GM21515 (cell line): Measurements from ENCODE around the gene SLC7A5.
"Not testable (repeated sequence)": the region's sequence is repeated elsewhere in the genome, so short reads cannot be mapped to it uniquely, and the experiment has no call there.

Experiments used
- ATAC-seq: cut with Tn5 transposase; IDR thresholded peaks from one replicate; pipeline ENCODE4 v1.9.1; 2021; ENCODE audit not compliant: unreplicated experiment

SLC7A5 gene

DNA sequence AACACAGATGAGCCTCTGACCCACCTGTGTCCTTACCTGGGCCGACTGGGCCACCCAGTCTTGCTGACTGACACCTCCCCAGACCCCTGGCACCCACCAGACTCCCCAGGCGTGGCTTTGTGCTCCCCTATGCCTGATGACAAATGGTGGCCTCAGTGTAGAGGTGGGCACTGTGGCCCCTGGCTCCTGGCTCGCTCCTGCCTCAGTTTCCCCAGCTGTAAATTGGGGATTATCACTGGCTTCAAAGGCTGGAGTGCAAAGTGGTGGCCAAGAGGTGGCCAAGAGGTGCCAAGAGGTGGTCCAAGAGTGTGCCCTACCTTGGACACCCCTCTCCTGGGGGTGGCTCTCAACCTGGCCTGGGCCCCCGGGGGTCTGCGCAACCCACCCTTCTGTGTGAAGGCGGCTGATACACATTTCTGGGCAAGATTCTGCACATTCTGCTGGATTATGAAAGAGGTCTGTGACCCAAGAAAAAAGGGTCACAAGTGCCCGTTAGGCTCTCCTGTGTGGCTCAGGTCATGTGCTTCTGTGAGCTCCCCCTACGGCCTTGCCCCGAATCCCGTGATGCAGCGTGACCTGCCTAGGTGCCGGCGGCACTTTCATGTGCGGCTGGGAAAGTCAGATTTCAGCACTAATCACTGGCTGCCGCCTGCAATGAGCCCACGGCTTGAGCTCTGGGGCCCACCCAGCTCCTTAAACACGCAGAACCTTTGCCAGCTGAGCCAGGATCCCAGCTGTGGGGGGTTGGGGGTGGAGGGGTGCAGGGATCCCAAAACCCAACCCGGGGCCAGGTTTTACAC is 7.8 kb downstream of the SLC7A5 start:
- ATAC-seq = not testable (repeated sequence)

DNA sequence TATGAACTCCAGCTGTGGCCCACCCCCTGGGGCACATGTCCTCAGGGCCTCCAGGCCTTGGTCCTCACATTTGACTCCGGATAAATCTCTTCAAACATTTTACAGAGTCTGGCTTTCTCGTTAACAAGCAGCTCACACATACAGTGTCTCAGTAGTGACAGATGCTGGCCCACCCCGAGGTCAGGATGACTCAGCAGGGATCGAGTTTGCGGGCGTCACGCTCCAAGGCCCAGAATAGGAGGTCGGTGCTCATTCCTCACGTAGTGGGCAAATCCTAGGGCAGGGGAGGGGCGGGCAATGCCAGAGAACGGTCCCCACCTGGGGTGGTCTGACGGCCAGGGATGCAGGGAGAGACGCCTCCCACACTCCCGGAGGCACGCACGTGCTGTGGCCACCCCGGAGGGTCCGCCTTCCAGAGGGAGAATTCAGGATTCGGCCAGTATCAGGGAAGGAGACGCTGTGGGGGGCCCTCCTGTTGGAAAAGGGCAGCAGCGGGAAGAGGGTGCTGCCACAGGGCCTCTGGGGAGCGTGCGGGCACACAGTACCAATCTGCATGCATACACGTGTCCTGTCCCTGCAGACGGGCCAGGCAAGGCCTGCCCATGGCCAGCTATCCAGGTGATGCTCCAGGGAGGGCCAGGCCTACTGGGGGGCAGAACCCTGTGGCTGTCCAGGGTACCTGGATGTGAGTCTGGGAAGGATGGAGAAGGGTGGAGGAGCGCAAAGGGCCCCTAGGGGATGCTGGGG is 8.6 kb downstream of the SLC7A5 start:
- ATAC-seq = no peak

GRCh38 chr16:87858151-87858993 is 10.9 kb downstream of the SLC7A5 start:
- not testable (repeated sequence) for ATAC-seq

DNA sequence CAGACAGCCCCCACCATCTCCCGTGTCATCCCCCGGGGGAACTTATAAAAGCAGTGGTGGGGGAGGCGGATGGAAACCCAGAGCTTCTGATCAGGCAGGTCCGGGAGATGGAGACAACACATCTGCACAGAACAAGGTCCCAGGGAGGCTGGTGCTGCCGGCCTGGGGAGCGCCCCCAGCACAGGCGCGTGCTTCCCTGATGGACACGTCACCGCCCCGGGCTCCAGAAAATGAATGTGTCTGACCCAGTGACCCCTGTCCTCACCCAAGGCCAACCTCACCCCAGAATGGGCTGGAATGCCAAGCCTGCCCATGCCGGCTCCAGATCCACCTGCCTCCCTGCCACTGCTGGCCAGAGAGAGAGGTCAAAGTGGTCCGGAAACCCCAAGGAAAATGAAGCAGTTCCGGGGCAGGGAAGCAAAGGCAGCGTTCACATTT is 12.5 kb downstream of the SLC7A5 start:
- no peak for ATAC-seq

DNA sequence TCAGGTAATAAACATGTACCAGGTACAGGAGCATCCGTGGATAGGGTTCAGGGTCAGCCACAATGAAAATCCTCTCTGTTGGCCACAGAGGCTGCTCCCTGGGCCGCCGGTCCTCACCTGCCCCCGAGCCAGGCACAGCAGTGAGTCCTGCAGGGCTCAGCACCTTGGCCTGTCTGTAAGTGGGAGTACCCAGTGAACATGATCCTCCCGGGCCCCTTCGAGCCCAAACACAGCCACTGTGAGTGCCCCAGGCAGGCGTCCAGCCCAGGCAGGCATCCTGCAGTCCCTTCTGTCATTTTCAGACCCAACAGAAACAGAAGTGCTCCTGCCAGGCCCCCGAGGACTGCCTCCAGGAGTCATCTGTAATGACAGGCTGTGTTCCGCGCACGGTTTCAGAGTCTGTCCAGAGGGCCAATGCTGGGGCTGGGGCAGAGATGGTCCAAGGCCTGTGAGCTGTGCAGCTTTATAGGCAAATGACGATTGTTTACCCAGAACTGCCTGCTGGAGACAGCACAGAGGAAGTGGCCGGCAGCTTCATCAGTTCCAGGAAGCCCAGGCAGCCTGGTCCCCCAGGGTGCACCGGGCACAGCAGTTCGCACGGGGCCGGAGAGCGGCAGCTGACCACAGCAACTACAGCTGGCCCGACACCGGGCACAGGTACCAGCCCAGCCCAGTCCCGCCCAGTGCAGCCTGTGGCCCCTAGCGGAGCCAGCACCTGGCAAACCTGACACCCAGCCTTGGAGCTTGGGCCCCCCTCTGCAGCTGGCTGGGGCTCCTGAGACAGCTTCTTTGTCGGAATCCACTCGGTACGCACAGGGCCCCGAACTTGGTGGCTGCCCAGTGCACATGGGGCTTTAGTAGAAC is 13.2 kb downstream of the SLC7A5 start:
- ATAC-seq = no peak

GRCh38 chr16:87854907-87855683 is 14.2 kb downstream of the SLC7A5 start:
- no peak for ATAC-seq

DNA sequence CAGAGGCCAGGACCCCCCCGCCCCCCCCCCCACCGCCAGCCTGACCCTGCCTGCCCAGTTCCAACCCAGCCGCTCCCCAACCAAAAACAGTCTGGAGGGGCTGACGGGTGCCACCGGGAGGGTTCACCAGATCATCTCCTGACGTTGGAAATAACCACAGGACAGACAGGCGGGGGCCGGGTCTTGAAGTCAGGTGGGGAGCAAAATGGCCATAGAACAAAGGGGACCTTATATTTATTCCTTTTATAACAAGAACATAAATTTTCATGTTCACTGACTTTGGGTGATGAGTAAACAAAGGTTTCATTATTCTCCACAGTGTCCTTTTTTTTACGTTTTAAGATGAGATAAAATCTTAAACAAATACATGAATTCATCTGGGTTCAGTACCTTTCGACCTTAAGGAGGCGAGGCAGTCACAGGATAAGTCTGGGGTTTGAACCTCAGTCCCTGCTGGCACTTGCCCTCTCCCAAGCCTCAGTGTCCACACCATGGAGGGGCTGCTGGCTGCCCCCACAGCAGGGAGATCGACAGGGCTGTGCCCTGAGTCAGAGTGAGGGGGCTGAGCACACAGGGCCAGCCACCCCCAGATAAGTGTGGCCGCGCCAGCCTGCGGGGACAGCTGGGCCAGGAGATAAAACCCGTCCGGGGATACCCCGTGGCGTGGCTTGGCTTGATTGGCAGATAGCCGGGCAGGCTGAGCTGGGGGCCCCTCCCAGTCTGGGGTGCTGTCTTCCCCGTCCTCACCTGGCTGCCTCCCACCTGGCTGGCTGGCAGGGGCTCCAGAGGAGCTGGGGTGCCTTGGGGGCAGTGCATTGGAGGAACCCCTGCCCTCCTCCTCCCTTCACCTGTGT is 15.0 kb downstream of the SLC7A5 start:
- ATAC-seq = no peak

GRCh38 chr16:87853411-87854052 is 15.8 kb downstream of the SLC7A5 start:
- ATAC-seq = no peak

DNA sequence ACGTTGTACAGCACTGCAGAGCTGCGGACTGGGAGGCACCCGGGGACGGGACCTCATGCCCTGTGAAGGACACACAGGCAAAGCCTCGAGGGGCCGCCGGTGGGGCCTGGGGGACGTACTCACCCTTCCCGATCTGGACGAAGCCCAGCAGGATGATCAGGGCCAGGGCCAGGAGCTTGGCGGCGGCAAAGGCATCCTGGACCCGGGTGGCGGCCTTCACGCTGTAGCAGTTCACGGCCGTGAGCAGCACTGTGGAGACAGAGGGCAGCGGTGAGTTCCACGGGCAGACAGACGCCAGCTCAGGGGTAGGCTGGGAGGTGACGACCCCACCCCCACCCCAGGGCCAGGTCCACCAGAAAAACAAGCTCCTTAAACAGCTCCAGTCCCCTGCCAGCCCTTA is 17.7 kb downstream of the SLC7A5 start:
- no peak for ATAC-seq

DNA sequence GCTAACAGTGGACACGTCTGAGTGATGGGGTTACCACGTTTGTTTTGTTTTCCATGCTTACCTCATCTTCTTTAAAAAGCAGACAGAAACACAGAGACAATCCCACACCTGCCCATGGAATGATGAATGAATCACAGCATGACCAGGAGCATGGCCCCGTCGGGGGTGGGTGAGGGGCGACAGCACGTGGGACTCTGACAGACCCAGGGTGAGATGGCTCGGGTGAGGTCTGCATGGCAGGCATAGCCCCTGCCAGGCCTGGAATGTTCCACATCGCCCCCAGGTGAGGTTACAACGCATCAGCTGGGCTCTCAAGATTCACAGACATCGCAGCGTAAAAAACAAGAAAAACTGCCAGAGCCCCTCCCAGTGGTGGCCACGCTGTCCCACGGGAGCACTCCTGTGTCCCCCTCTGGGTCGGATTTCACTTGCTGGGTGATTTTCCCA is 18.1 kb downstream of the SLC7A5 start:
- no peak for ATAC-seq

DNA sequence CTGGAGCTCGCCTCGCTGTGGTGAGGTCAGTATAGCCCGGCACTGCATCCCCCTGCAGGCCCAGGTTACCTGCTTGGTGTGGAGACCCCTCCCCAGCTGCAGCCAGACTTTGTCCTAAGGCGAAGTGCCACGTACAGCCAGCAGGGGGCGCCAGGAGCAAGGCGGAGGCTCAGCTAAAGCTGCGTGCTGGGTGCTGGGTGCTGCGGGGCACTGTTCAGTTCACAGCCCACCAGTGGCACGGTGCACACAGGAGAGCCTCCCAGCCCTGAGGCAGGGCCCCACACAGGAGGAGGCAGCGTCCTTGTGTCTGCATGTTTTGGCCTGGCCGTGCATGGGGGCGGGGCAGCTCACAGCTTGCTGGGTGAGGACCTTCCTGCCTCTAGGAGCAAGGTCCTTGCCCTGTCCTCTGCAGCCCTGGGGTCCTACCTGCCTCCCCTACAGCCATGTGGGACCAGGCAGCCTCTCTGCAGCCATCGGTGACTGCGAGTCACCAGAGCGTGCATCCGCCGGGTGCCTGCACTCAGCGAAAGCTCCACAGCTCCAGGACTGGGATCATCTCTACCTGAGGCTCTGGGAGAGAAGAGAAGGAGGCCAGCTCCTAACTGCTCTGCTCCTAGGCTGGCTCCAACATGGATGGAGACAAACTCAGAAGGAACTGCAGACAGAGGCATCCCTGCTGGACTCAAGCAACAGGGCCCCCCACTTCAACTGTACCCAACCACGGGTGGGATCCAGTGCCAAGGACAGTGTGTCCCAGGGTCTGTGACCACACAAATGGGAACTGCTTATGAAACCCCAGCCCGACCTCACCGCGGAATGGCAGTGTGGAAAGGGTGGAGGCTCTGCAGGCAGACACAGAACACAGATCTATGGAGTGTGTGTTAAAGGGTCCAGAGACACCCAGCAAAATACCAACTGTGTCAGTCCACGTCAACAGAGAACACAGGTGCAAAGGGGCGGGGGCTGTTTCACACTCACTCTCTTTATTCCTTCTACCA is 19.0 kb downstream of the SLC7A5 start:
- no peak for ATAC-seq

GRCh38 chr16:87849419-87850008 is 19.8 kb downstream of the SLC7A5 start:
- ATAC-seq = no peak

DNA sequence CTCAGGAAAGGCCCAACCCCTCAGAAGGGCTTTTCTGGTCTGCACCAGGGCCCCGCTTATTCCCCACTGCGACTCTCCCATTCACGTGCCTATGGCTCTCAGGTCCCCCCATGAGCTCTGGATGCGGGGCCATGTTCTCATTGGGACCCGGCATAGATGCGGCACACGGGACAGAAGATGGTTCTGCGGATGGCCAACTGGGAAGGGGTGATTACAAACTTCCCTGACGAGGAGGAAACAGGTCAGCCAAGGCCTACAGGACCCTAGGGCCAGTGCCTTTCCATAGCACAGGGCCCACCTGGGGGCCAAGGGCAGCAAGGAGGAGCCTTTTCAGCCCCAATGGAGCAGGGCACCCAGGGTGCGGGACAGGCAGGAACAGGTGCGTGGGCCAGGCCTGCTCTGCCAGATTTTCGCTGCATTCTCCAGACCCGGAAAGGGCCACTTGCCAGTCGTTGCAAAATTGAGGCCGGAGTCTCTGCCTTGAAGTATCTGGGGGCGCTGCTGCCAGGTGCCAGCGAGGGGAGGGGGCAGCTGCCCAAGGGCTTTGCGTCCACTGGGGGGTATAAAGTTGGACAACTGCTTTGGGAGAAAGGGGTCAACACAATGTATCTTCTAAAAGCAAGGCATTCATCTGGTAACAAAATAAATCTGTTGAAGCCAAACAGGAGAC is 20.5 kb downstream of the SLC7A5 start:
- ATAC-seq = no peak

DNA sequence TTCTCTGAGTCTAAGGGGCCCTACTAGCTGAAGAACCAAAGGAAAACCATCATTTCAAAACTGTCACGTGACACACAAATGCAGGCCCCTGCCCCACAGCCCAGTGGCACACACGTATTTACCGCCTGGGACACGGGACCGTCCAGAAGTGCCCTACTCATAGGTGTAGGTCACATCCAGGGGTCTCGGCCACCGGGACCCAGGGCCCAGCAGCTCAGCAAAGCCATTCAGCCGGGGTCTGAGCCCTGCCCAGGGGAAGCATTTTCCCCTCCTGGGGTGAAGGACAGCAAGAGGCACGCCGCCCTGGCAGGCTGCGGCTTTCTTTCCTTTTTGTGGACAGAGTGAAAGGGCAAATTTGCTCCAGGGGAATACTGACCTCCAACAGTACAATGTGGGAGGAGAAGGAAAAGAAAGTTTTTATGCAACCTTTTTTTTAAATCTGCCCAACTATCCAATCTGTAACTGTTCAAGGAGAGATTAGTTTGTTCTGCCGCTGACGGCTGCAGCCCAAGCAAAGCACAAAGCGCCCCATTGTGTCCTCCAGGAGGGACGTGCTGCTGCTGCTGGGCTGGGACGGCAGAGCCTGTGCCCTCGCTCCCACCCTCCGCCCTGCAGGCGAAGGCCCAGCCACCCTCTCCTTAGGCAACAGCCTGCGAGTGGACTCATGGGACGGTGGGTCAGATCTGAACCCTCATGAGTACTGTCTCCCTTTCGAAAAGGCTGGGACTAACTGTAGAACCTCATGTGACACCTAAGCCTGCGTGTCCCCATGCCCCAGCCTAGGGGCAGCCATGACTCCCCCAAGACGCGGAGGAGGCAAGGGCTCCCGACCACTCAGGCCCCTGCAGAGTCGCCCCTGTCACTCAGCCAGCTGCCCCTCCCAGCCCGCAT is 21.3 kb downstream of the SLC7A5 start:
- no peak for ATAC-seq

DNA sequence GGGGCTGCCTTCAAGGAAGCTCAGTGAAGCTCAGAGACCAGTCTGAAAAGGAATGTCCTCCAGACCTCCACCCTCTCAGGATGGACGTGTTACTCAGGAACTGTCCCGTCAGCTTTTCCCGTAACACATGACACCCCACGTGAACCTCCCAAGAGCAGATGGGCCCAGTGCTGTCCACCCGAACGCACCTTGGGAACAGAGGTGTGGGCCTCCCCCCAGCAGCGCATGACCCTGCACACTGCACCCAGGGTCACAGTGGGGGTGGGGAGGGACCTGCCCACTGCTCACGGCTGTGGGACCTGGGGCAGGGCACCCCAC is 21.9 kb downstream of the SLC7A5 start:
- no peak for ATAC-seq
